ENCODE results near the gene TMEM94. TPM values are rescaled to one million over a fixed set of nuclear protein-coding genes. Genes with fewer than 3 reads are reported as not detected.

The TMEM94 gene
- total RNA-seq, 2 donors from 2014 or later = 57.1 to 83.4 TPM

DNA sequence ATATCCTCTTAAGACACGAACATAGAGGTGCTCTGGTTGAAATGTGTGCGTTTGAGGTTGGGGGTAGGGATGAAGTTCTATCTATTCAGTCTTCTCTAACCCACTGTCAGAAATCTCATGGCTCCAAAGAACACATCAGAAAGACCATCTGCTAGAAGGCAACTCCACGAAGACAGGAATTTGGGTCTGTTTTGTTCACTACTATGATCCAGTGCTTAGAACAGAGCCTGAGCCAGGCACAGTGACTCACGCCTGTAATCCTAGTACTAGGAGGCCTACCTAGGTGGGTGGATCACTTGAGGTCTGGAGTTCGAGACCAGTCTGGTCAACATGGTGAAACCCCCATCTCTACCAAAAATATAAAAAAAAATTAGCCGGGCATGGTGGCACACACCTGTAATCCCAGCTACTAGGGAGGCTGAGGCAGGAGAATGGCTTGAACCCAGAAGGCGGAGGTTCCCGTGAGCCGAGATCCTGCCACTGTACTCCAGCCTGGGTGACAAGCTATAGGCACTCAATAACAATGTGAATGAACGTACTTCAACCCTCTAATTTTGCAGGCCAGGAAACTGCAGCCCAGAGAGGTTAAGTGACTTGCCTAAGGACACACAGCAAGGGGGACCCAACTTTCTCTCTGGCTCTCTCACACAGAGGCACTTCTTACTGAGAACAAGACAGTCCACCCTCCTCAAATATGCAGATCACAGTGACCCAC lies 56.6 kb downstream of the TMEM94 start:
- no peak for DNase-seq (ENCODE audit: low spot score)
- H3K36me3 ChIP-seq = no peaks in the 10 kb centered on the region
- H3K4me1 ChIP-seq (ENCODE audit: control insufficient read depth in 1 of 2, low read depth in 2 of 2) = peaks cover 40 to 76% of the 10 kb centered on the region in 2 donors
- TF ChIP-seq, protein P1, sequence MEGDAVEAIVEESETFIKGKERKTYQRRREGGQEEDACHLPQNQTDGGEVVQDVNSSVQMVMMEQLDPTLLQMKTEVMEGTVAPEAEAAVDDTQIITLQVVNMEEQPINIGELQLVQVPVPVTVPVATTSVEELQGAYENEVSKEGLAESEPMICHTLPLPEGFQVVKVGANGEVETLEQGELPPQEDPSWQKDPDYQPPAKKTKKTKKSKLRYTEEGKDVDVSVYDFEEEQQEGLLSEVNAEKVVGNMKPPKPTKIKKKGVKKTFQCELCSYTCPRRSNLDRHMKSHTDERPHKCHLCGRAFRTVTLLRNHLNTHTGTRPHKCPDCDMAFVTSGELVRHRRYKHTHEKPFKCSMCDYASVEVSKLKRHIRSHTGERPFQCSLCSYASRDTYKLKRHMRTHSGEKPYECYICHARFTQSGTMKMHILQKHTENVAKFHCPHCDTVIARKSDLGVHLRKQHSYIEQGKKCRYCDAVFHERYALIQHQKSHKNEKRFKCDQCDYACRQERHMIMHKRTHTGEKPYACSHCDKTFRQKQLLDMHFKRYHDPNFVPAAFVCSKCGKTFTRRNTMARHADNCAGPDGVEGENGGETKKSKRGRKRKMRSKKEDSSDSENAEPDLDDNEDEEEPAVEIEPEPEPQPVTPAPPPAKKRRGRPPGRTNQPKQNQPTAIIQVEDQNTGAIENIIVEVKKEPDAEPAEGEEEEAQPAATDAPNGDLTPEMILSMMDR (IDR thresholded peaks at IDR 0.05) = no peak
- no peaks in the 10 kb centered on the region for H3K27me3 ChIP-seq (replicated peaks; ENCODE audit: insufficient read depth)
- H3K9me3 ChIP-seq = no peaks in the 10 kb centered on the region
- ATAC-seq (ENCODE audit: insufficient number of reproducible peaks, low FRiP score, low read depth) = no peak
- H3K4me3 ChIP-seq = peak overlapping the region; percentile 95
- H3K27ac ChIP-seq = peak overlapping the region in 1 of 2 donors; percentile 35

DNA sequence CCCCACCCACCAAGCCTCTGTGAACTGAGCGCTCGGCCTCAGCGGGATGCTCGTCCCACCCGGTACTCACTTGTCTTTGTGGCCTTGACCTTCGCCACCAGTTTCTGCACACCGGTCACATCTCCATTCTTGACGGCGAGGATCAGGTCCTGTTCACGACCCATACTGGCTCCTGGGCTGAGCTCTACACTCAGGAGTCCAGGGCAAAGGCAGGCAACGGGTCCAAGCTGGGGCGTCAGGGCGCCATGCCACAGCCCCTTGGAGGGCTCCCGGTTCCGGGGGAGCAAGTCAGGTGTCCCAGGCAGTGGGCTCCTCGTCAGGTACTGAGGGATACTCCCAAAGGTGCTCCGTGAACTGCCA lies 57.2 kb downstream of the TMEM94 start:
- TF ChIP-seq, protein P1 (IDR thresholded peaks at IDR 0.05) = no peak
- Histone ChIP-seq H3K27ac (peak overlapping the region in 1 of 2 donors; percentile 81), H3K9me3 (no peaks in the 10 kb centered on the region), H3K4me3 (peak overlapping the region; percentile 95), H3K4me1 (ENCODE audit: control insufficient read depth in 1 of 2, low read depth in 2 of 2) (peaks cover 40 to 75% of the 10 kb centered on the region in 2 donors), H3K36me3 (no peaks in the 10 kb centered on the region), H3K27me3 (replicated peaks; ENCODE audit: insufficient read depth) (no peaks in the 10 kb centered on the region)
- DNase-seq (ENCODE audit: low spot score) = no peak
- no peak for ATAC-seq (ENCODE audit: insufficient number of reproducible peaks, low FRiP score, low read depth)

DNA sequence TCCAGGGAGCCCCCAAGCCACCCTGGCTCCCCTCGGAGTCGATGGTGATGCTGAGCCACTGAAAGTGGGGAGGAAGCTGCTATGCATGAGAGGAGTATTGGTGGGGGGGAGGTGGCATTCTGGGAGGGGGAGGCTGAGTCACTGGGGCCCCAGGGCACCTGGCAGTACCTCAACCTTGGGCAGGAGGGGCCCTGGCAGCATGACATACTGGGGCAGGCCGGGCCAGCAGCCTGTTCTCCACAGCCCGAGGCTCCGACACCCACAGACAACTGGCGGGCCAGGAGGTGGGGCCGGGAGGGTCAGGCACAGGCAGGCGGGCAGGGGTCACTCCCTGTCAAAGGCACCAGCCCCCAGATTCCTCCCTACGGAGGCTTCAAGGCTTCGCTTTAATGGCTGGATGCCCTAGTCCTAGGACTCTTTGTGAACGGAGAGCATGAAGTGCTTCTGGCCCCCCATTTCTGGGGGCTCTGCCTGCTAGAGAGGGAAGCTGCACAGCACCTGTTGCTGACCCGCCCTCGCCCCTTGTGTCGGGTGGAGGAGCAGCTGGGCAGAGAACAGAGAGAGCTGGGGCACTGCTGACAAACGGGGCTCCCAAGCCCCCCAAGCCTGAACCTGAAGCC lies 58.0 kb downstream of the TMEM94 start:
- peak overlapping the region; percentile 71 to 81 for H3K27ac ChIP-seq
- TF ChIP-seq, protein P1 (IDR thresholded peaks at IDR 0.05) = no peak
- ATAC-seq (ENCODE audit: insufficient number of reproducible peaks, low FRiP score, low read depth) (no peak), DNase-seq (ENCODE audit: low spot score) (no peak)
- H3K4me3 ChIP-seq = peak overlapping the region; percentile 95
- peaks cover 37 to 67% of the 10 kb centered on the region in 2 donors for H3K4me1 ChIP-seq (ENCODE audit: control insufficient read depth in 1 of 2, low read depth in 2 of 2)
- H3K36me3 ChIP-seq = no peaks in the 10 kb centered on the region
- H3K27me3 ChIP-seq (replicated peaks; ENCODE audit: insufficient read depth) = no peaks in the 10 kb centered on the region
- no peaks in the 10 kb centered on the region for H3K9me3 ChIP-seq

DNA sequence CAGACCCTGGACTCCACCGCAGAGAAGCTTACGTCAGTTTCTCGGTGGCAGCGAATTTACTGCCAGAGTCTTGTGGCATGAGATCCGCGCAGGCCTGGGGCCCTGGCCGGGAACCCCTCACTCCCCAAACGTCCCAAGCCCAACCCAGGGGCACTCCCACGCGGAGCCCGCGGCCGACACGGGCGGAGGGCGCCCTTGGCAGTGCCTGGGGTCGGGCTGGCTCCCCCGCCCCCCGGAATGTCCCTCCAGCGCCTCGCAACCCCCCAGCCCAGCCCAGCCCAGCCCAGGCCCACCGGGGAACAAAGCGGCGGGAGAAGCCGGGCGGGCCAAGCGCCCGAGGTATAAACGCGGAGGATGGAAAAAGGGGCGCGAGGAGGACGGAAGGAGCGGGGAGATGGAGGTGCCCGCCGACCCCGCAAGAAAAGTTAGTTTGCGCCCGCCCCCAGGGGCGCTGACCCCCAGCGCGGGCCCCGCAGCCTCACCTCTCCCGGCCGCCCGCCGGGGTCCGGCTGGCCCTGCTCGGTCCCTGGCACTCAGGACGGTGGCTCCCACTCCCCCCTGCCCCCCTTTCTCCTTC lies 58.6 kb downstream of the TMEM94 start:
- ATAC-seq (ENCODE audit: insufficient number of reproducible peaks, low FRiP score, low read depth) = no peak
- peak overlapping the region; percentile 95 for H3K4me3 ChIP-seq
- no peak for DNase-seq (ENCODE audit: low spot score)
- peak overlapping the region; percentile 71 to 81 for H3K27ac ChIP-seq
- H3K9me3 ChIP-seq = no peaks in the 10 kb centered on the region
- no peaks in the 10 kb centered on the region for H3K27me3 ChIP-seq (replicated peaks; ENCODE audit: insufficient read depth)
- TF ChIP-seq, protein P1 (IDR thresholded peaks at IDR 0.05) = no peak
- peaks cover 33 to 61% of the 10 kb centered on the region in 2 donors for H3K4me1 ChIP-seq (ENCODE audit: control insufficient read depth in 1 of 2, low read depth in 2 of 2)
- H3K36me3 ChIP-seq = no peaks in the 10 kb centered on the region

DNA sequence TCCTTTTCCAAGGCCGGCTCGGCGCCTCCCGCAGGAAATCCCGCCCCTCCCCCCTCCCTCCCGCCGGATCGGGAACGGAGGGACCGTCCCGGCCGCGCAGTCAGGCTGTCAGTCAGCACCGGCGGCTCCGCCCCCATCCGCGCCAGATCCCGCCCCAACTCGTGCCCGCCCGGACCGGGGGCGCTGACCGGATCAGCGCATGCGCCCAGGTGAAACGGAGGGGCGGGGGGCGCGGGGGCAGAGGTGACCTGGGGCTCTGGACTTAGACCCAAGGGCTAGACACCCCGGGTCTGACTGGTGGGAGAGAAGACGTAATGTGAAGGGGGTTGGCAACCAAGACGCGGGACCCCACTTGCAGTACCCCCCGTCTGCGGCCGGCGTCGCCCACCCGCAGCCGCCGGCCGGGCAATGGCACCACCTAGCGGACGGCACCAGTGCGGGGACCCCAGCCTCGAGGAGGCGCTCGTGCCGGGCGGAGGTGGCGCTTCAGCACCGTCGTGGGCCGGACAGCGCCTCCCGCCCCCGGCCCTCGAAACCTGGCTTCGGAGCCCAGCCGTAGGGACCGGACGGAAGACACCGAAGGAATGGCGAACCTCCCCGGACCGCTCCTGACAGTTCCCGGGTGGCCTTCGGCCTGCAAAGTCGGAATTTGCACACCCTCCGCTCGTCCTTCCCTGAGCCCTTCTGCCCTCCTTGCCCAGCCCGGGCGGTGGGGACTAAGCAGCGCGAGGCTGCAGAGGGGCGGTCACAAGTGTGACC lies 59.2 kb downstream of the TMEM94 start, which contains the start of gene CASKIN2:
Gene CASKIN2 (minus strand): TSS at position 42 of the 759 bp plus-strand sequence. CDS start 1,733 bp downstream, outside the sequence.
- Histone ChIP-seq H3K4me3 (peak within 1 kb of the TSS; percentile 95), H3K36me3 (no peaks in the 10 kb centered on the region), H3K27ac (peak within 1 kb of the TSS; percentile 71 to 81), H3K9me3 (no peaks in the 10 kb centered on the region), H3K4me1 (ENCODE audit: control insufficient read depth in 1 of 2, low read depth in 2 of 2) (peaks cover 32 to 54% of the 10 kb centered on the region in 2 donors), H3K27me3 (replicated peaks; ENCODE audit: insufficient read depth) (no peaks in the 10 kb centered on the region)
- peak; percentile 79 for DNase-seq (ENCODE audit: low spot score)
- TF ChIP-seq, protein P1 (IDR thresholded peaks at IDR 0.05) = peak; percentile 98
- ATAC-seq (ENCODE audit: insufficient number of reproducible peaks, low FRiP score, low read depth) = peak; percentile 65
